GM19240 (cell line): ENCODE results near the gene PCDHGA3.
A peak's percentile ranks its signal among the peaks of the same experiment; 100 is the strongest.
"Not testable (repeated sequence)": the region's sequence is repeated elsewhere in the genome, so short reads cannot be mapped to it uniquely, and the experiment has no call there.

Experiments
- DNase-seq: peaks from one replicate; pipeline ENCODE4 v3.0.0; 2011; ENCODE audit warnings: low spot score; ENCODE audit not compliant: insufficient read length

The PCDHGA3 gene

GRCh38 chr5:141346017-141346416, 2.4 kb downstream of the PCDHGA3 start:
- DNase-seq: not testable (repeated sequence)

GRCh38 chr5:141349917-141350619, 6.4 kb downstream of the PCDHGA3 start, which contains the start of gene PCDHGB1:
PCDHGB1 (plus strand) TSS chr5:141350099; CDS start chr5:141350261, 162 bp downstream.
- no peak for DNase-seq

DNA sequence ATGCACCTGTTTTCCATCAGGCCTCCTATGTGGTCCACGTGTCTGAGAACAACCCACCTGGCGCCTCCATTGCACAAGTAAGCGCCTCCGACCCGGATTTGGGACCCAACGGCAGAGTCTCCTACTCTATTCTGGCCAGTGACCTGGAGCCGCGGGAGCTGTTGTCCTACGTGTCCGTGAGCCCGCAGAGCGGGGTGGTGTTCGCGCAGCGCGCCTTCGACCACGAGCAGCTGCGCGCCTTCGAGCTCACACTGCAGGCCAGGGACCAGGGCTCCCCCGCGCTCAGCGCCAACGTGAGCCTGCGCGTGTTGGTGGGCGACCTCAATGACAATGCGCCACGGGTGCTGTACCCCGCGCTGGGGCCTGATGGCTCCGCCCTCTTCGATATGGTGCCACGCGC, 8.0 kb downstream of the PCDHGA3 start:
- DNase-seq: no peak

DNA sequence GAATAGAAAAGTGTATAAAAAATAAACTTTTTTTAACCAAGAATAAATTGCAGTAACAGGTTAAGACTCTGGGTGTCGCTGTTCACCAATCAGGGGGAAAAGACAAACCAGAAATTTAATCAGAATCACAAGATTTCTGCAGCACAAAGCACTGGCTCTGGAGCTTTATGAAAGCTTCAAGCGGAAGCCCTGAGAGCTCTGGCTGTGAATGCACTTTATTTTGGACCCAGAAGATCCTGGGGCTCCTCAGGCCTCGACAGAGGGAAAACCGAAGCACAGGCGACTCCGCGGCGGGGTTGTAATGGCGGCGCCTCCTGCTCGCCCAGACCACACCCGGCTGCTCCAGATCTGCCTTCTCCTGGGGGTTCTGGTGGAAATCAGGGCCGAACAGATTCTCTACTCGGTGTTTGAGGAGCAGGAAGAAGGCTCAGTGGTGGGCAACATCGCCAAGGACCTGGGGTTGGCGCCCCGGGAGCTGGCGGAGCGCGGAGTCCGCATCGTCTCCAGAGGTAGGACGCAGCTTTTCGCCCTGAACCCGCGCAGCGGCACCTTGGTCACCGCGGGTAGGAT, 11.4 kb downstream of the PCDHGA3 start, which contains the start of gene PCDHGA4:
TSS of gene PCDHGA4 (plus strand) at position 122 of the 570 bp plus-strand sequence. CDS start at position 209, 87 bp downstream.
- DNase-seq: no peak

DNA sequence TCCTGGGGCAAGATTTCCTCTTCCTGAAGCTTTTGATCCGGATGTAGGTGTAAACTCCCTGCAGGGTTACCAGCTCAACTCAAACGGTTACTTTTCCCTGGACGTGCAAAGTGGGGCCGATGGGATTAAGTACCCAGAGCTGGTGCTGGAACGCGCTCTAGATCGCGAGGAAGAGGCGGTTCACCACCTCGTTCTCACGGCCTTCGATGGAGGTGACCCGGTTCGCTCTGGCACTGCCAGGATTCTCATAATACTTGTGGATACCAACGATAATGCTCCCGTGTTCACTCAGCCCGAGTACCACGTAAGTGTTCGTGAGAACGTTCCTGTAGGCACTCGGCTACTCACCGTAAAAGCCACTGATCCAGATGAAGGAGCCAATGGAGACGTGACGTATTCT, 12.0 kb downstream of the PCDHGA3 start:
- no peak for DNase-seq

- no peak for DNase-seq
Observed at GRCh38 chr5:141356133-141356532, 12.5 kb downstream of the PCDHGA3 start.

GRCh38 chr5:141356950-141357349, 13.3 kb downstream of the PCDHGA3 start:
- no peak for DNase-seq

DNA sequence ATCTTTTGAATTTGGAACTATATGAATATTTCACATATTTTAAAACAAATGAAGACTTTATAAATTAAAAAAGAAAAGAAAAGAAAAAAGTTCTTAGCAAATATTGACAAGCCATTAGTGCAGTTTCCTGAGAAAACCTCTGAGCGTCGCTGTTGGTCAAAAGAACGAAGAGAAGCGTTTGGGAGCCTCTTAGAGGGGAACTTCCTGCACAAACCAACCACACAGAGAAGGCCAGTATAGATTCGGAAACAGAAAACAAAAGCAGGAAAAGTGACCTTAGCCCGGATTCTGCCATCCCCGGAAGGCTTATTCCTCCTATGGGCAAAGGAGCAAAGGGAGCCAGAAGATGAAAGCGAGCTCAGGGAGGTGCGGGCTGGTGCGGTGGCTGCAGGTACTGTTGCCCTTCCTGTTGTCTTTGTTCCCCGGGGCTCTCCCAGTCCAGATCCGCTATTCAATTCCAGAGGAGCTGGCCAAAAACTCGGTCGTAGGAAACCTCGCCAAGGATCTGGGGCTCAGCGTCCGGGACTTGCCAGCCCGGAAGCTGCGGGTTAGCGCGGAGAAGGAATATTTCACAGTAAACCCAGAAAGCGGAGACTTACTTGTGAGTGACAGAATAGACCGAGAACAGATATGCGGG, 16.3 kb downstream of the PCDHGA3 start, which contains the start of gene PCDHGB2:
TSS of gene PCDHGB2 (plus strand) at position 205 of the 637 bp plus-strand sequence. CDS start at position 347, 142 bp downstream.
- DNase-seq: peak; percentile 22

DNA sequence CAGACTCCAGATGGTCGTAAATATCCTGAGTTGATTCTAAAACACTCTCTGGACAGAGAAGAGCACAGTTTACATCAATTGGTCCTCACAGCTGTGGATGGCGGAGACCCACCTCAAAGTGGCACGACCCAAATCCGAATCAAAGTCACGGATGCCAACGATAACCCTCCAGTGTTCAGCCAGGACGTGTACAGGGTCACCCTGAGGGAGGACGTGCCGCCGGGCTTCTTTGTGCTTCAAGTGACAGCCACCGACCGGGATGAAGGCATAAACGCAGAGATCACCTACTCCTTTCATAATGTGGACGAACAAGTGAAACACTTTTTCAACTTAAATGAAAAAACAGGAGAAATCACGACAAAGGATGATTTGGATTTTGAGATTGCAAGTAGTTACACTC, 17.1 kb downstream of the PCDHGA3 start:
- DNase-seq: no peak

DNA sequence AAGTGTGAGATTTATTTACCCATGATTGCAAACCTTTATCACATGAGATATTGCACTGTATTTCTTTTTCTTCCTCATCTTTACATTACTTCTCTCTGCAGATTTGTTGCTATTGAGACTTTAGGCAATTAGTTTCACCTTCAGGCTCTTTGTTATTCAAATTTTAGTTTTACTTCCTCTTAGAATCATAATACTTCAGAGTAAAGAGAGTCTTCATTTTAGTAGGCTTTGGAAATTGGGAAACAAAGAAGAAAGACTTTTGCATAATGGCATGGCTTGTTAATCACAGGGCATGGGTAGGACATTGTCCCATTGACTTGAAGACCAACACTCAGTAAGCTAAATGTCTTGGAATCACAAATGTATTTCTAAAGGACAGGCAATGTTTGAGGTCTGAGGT, 19.1 kb downstream of the PCDHGA3 start:
- no peak for DNase-seq

DNA sequence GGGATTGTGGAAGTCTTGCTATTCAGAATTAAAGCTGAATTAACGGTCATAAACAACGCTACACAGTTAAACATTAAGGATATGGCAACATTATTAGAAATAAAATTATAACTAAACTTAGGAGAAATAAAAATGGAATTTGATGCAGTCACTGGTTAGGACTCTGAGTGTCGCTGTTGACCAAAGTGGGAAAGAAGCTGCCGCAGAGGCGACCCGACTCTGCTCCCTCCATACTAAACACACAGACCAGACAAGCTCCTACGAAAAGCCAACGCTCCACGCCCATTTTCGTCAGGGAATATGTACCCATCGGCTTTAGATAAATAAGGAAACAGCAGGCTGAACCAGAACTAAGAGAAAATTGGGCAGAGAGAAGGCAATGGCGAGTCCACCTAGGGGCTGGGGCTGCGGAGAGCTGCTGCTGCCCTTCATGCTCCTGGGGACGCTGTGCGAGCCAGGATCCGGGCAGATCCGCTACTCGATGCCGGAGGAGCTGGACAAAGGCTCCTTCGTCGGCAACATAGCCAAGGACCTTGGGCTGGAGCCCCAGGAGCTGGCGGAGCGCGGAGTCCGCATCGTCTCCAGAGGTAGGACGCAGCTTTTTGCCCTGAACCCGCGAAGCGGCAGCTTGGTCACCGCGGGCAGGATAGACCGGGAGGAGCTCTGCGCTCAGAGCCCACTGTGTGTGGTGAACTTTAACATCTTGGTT, 20.5 kb downstream of the PCDHGA3 start, which contains the start of gene PCDHGA5:
TSS of gene PCDHGA5 (plus strand) at position 211 of the 709 bp plus-strand sequence. CDS start at position 380, 169 bp downstream.
- no peak for DNase-seq

GRCh38 chr5:141366016-141366896, 22.6 kb downstream of the PCDHGA3 start:
- no peak for DNase-seq

DNA sequence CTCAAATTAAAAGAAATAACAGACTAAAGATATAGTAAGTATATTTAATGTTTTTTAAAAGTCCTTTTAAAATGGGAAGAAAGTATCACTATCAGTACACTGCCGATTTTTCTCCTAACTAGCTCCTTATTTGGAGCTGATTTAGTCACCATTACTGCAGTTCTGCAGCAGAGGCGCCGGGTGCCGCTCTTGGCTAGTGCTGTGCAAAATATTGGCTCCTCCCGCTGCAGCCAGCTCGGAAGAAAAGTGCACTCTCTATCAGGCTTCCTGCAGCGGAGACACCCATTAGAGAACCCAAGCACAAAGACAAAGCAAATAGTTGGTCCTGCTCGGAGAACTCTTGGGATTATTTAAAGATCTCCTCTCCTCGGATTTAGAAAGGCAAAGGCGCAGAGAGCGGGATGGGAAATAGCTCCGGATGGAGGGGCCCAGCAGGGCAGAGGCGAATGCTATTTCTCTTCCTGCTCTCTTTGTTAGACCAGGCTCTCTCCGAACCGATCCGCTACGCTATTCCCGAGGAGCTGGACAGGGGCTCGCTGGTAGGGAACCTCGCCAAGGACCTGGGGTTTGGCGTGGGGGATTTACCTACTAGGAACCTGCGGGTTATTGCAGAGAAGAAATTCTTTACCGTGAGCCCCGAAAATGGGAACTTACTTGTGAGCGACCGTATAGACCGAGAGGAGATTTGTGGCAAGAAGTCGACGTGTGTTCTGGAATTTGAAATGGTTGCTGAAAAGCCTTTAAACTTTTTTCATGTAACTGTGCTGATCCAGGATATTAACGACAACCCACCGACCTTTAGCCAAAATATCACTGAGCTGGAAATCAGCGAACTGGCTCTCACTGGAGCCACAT, 26.6 kb downstream of the PCDHGA3 start, which contains the start of gene PCDHGB3:
TSS of gene PCDHGB3 (plus strand) at position 249 of the 855 bp plus-strand sequence. CDS start at position 402, 153 bp downstream.
- no peak for DNase-seq

DNA sequence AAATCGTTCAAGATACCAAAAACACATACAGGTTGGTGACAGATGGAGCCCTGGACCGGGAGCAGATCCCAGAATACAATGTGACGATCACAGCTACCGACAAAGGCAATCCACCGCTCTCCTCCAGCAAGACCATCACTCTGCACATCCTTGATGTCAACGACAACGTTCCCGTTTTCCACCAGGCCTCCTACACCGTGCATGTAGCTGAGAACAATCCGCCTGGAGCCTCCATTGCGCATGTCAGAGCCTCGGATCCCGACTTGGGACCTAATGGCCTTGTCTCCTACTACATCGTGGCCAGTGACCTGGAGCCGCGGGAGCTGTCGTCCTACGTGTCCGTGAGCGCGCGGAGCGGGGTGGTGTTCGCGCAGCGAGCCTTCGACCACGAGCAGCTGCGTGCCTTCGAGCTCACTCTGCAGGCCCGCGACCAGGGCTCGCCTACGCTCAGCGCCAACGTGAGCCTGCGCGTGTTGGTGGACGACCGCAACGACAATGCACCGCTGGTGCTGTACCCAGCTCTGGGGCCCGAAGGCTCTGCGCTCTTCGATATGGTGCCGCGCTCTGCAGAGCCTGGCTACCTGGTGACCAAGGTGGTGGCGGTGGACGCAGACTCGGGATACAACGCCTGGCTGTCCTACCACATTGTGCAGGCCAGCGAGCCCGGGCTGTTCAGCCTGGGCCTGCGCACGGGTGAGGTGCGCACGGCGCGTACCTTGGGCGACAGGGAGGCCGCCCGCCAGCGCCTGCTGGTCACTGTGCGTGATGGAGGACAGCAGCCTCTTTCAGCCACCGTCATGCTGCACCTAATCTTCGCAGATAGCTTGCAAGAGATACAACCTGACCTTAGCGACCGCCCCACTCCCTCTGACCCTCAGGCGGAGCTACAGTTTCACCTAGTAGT, 28.2 kb downstream of the PCDHGA3 start:
- no peak for DNase-seq

DNA sequence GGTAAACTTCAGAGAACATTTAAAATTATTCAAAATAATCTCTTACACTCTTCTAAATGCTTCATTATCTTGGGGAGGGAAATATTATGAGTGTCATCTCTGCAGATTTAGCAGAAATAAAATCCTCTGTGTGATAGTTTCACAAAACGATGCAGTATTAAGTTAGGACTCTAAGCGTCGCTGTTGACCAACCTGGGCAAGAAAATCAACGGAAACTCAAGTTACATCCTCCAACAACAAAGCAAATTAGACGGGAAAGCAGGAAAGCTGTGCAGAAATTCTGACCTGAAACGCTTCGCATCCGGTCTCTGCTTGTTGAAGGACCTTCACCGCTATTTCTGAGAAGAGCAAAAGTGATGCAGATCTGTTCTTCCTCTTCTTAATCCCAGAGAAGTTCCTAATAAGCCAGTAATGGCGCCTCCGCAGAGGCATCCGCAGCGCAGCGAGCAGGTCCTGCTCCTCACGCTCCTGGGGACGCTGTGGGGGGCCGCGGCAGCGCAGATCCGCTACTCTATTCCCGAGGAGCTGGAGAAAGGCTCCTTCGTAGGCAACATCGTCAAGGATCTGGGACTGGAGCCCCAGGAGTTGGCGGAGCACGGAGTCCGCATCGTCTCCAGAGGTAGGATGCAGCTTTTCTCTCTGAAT, 30.2 kb downstream of the PCDHGA3 start, which contains the start of gene PCDHGA6:
TSS of gene PCDHGA6 (plus strand) at position 219 of the 645 bp plus-strand sequence. CDS start at position 412, 193 bp downstream.
- DNase-seq: no peak

- no peak for DNase-seq
Observed at GRCh38 chr5:141374627-141375026, 31.0 kb downstream of the PCDHGA3 start.

DNA sequence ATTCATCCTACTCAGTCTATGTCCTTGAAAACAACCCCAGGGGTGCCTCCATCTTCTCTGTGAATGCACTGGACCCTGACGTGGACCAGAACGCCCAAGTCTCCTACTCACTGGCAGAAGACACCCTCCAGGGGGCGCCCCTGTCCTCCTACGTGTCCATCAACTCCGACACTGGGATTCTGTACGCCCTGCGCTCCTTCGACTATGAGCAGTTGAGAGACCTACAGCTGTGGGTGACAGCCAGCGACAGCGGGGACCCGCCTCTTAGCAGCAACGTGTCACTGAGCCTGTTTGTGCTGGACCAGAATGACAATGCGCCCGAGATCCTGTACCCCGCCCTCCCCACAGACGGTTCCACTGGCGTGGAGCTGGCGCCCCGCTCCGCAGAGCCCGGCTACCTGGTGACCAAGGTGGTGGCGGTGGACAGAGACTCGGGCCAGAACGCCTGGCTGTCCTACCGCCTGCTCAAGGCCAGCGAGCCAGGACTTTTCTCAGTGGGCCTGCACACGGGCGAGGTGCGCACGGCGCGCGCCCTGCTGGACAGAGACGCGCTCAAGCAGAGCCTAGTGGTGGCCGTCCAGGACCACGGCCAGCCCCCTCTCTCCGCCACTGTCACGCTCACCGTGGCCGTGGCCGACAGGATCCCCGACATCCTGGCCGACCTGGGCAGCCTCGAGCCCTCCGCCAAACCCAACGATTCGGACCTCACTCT, 32.0 kb downstream of the PCDHGA3 start:
- DNase-seq: not testable (repeated sequence)
